ENCODE results near the gene CDC123.

DNA sequence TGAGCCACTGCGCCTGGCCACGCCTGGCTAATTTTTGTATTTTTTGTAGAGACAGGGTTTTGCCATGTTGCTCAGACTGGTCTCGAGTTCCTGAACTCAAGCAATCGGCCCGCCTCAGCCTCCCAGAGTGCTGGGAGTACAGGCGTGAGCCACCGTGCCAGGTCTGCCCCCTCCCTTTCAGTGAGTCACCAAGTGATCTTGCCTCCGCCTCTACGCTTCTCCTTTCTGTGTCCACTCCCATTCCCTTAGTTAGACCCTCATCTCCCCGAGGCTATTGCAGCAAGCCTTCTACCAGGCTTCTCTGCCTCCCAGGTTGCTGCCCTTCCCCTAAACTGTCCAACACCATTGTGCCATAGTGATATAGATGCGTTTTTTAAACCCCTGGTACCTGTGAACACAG, 32.9 kb downstream of the CDC123 start:
- no peak for TF ChIP-seq CTCF (IDR thresholded peaks at IDR 0.05; ENCODE audit: extremely low read depth in 1 of 2, insufficient read depth in 1 of 2, low read depth in 1 of 2, low read length in 2 of 2)
- TF ChIP-seq MYC (IDR thresholded peaks at IDR 0.05; ENCODE audit: low read depth, low read length): no peak
- TF ChIP-seq POLR2A (IDR thresholded peaks at IDR 0.05; ENCODE audit: low read depth, low read length): no peak
- no peak for TF ChIP-seq POLR2AphosphoS5 (IDR thresholded peaks at IDR 0.05; ENCODE audit: insufficient read depth, low read depth, low read length)
- no peak for TF ChIP-seq JUN (IDR thresholded peaks at IDR 0.05; ENCODE audit: borderline replicate concordance, insufficient read depth, insufficient read length, low read depth)

Data from endothelial cell of umbilical vein (primary cell).